Measurements from ENCODE around the gene CCDC77.
"Not testable (repeated sequence)": the region's sequence is repeated elsewhere in the genome, so short reads cannot be mapped to it uniquely, and the experiment has no call there.

DNA sequence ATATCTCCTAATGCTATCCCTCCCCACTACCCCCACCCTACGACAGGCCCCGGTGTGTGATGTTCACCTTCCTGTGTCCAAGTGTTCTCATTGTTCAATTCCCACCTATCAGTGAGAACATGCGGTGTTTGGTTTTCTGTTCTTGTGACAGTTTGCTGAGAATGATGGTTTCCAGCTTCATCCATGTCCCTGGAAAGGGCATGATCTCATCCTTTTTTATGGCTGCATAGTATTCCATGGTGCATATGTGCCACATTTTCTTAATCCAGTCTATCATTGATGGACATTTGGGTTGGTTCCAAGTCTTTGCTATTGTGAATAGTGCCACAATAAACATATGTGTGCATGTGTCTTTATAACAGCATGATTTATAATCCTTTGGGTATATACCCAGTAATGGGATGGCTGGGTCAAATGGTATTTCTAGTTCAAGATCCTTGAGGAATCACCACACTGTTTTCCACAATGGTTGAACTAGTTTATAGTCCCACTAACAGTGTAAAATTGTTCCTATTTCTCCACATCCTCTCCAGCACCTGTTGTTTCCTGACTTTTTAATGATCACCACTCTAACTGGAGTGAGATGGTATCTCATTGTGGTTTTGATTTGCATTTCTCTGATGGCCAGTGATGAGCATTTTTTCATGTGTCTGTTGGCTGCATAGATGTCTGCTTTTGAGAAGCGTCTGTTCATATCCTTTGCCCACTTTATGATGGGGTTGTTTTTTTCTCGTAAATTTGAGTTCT lies 30.5 kb upstream of the CCDC77 start:
- TF ChIP-seq ETV6 (conservative IDR thresholded peaks at IDR 0.05 in 1 of 2, IDR thresholded peaks at IDR 0.05 in 1 of 2; ENCODE audit: borderline replicate concordance in 1 of 2, low read depth in 1 of 2); FOS (IDR thresholded peaks at IDR 0.05; ENCODE audit: borderline replicate concordance, extremely low read depth, insufficient read length); EZH2 (IDR thresholded peaks at IDR 0.05; ENCODE audit: borderline replicate concordance, control insufficient read depth, low read depth, low read length): not testable (repeated sequence)

Data from GM12878 (cell line).